HG03354 (cell line): ENCODE results near the gene PKD1.

ENCODE experiments used
- ATAC-seq: cut with Tn5 transposase; IDR thresholded peaks from one replicate; pipeline ENCODE4 v1.9.1; 2021; ENCODE audit warnings: mild to moderate bottlenecking; ENCODE audit not compliant: unreplicated experiment, poor library complexity, severe bottlenecking

Gene PKD1

GRCh38 chr16:2040787-2041522 lies 94.7 kb downstream of the PKD1 start:
- no peak for ATAC-seq

- ATAC-seq, result no peak
These were observed 95.5 kb downstream of the PKD1 start for GRCh38 chr16:2040041-2040786.

- no peak for ATAC-seq
These were observed 96.2 kb downstream of the PKD1 start for GRCh38 chr16:2039274-2040031.
